Measurements from ENCODE around the gene TM4SF18.

Gene TM4SF18

GRCh38 chr3:149330609-149331331 is 2.7 kb downstream of the TM4SF18 start:
- no peak for DNase-seq (ENCODE audit: low read depth)

GRCh38 chr3:149327156-149327555 is 6.3 kb downstream of the TM4SF18 start:
- DNase-seq (ENCODE audit: low read depth): no peak

- no peak for DNase-seq (ENCODE audit: low read depth)
Observed at GRCh38 chr3:149325581-149325980, 7.9 kb downstream of the TM4SF18 start.

- DNase-seq (ENCODE audit: low read depth): no peak
Observed at GRCh38 chr3:149324332-149324731, 9.1 kb downstream of the TM4SF18 start.

GRCh38 chr3:149321640-149322039 is 11.8 kb downstream of the TM4SF18 start:
- DNase-seq (ENCODE audit: low read depth): no peak

GRCh38 chr3:149321136-149321535 is 12.3 kb downstream of the TM4SF18 start:
- DNase-seq (ENCODE audit: low read depth): no peak

GRCh38 chr3:149319750-149320149 is 13.7 kb downstream of the TM4SF18 start:
- DNase-seq (ENCODE audit: low read depth): no peak

GRCh38 chr3:149317072-149317471 is 16.4 kb downstream of the TM4SF18 start:
- DNase-seq (ENCODE audit: low read depth): no peak

GRCh38 chr3:149316437-149316836 is 17.0 kb downstream of the TM4SF18 start:
- DNase-seq (ENCODE audit: low read depth): no peak

- no peak for DNase-seq (ENCODE audit: low read depth)
Observed at GRCh38 chr3:149315694-149316093, 17.7 kb downstream of the TM4SF18 start.

GRCh38 chr3:149314807-149315578 is 18.4 kb downstream of the TM4SF18 start:
- no peak for DNase-seq (ENCODE audit: low read depth)

GRCh38 chr3:149313542-149313941 is 19.9 kb downstream of the TM4SF18 start:
- no peak for DNase-seq (ENCODE audit: low read depth)

- DNase-seq (ENCODE audit: low read depth): no peak
Observed at GRCh38 chr3:149310796-149311534, 22.5 kb downstream of the TM4SF18 start.

GRCh38 chr3:149307435-149307783 is 26.0 kb downstream of the TM4SF18 start:
- no peak for DNase-seq (ENCODE audit: low read depth)

- DNase-seq (ENCODE audit: low read depth): no peak
Observed at GRCh38 chr3:149306751-149307434, 26.5 kb downstream of the TM4SF18 start.

GRCh38 chr3:149305376-149305775 is 28.1 kb downstream of the TM4SF18 start:
- no peak for DNase-seq (ENCODE audit: low read depth)

- DNase-seq (ENCODE audit: low read depth): no peak
Observed at GRCh38 chr3:149299938-149300801, 33.3 kb downstream of the TM4SF18 start.

- no peak for DNase-seq (ENCODE audit: low read depth)
Observed at GRCh38 chr3:149296972-149297371, 36.5 kb downstream of the TM4SF18 start.

- no peak for DNase-seq (ENCODE audit: low read depth)
Observed at GRCh38 chr3:149292666-149293065, 40.8 kb downstream of the TM4SF18 start.

GRCh38 chr3:149291178-149291577 is 42.3 kb downstream of the TM4SF18 start:
- DNase-seq (ENCODE audit: low read depth): no peak

- DNase-seq (ENCODE audit: low read depth): no peak
Observed at GRCh38 chr3:149288655-149289054, 44.8 kb downstream of the TM4SF18 start.

Data from T follicular helper cell (primary cell).